B cell (primary cell): ENCODE data around the gene LRCH1. TPM values are rescaled to one million over a fixed set of nuclear protein-coding genes. Genes with fewer than 3 reads are reported as not detected.

Experiments
- ATAC-seq: fragments of 200-7000 bp; cut with Tn5 transposase; one replicate; pipeline ENCODE4 v1.10.0; 2021; ENCODE audit warnings: low read depth, mild to moderate bottlenecking, moderate number of reproducible peaks, moderate library complexity
- CTCF ChIA-PET: fragments of 350-600 bp; sonication (Branson Sonifier 250); formaldehyde crosslinking; loops from one replicate; lab custom pipeline; 2021; ENCODE audit warnings: antibody characterized with exemption, inconsistent platforms; lab: Charles Lee
- POLR2A ChIA-PET: fragments of 350-600 bp; sonication (Branson Sonifier 250); formaldehyde crosslinking; loops from one replicate; lab custom pipeline; 2021; ENCODE audit warnings: antibody characterized with exemption; lab: Charles Lee
- DNase-seq: peaks from one replicate; pipeline ENCODE4 v3.0.0; 2013
- H2AFZ ChIP-seq: 2 replicates; pipeline ENCODE4 v1.6.1; 2012; ENCODE audit warnings: mild to moderate bottlenecking, low read depth, low read length; ENCODE audit not compliant: insufficient read depth, poor library complexity, severe bottlenecking
- H3K27ac ChIP-seq, 2 donors: 1 replicate in 1 of 2; 2 replicates in 1 of 2; pipeline ENCODE4 v1.5.1; 2012 to 2013; ENCODE audit warnings: low read length in 2 of 2, mild to moderate bottlenecking in 2 of 2, moderate library complexity in 1 of 2
- H3K27me3 ChIP-seq, 4 experiments: fragments of 200-600 bp in 1 of 4; sonication (generic) in 1 of 4; replicated peaks in 1 of 4; 1 replicate in 2 of 4; 2 replicates in 2 of 4; pipeline versions ENCODE4 v1.6.1 to v1.7.0; 2013 to 2016; ENCODE audit warnings: low read length in 3 of 4, mild to moderate bottlenecking in 2 of 4, mixed read lengths in 1 of 4, moderate library complexity in 1 of 4; ENCODE audit not compliant: insufficient read depth in 4 of 4, control insufficient read depth in 3 of 4; ENCODE audit errors: control extremely low read depth in 1 of 4
- H3K36me3 ChIP-seq, 2 experiments: replicated peaks in 1 of 2; 1 replicate in 1 of 2; 2 replicates in 1 of 2; pipeline versions ENCODE4 v1.6.1 to v1.7.1; 2013; ENCODE audit warnings: low read length in 1 of 2; ENCODE audit not compliant: insufficient read depth in 2 of 2, control insufficient read depth in 1 of 2; ENCODE audit errors: control extremely low read depth in 1 of 2, extremely low read depth in 1 of 2
- H3K4me1 ChIP-seq, 2 donors: fragments of 200-600 bp in 1 of 2; sonication (generic) in 1 of 2; 1 replicate in 1 of 2; 2 replicates in 1 of 2; pipeline versions ENCODE4 v1.5.1 to v1.6.1; 2013 to 2017; ENCODE audit warnings: low read length in 2 of 2; ENCODE audit not compliant: control insufficient read depth in 2 of 2, insufficient read depth in 2 of 2
- H3K4me2 ChIP-seq: replicated peaks from 2 replicates; pipeline ENCODE3; 2012; ENCODE audit warnings: mild to moderate bottlenecking, low read depth, low read length; ENCODE audit not compliant: poor library complexity, severe bottlenecking
- H3K4me3 ChIP-seq, 5 experiments: fragments of 200-600 bp in 1 of 5; sonication (generic) in 1 of 5; 1 replicate in 3 of 5; 2 replicates in 2 of 5; pipeline versions ENCODE4 v1.5.1 to v1.7.0; 2011 to 2016; ENCODE audit warnings: low read length in 4 of 5, mild to moderate bottlenecking in 4 of 5, low read depth in 2 of 5, control low read depth in 1 of 5, moderate library complexity in 1 of 5; ENCODE audit not compliant: insufficient read depth in 1 of 5; ENCODE audit errors: control extremely low read depth in 1 of 5, extremely low read depth in 1 of 5
- H3K79me2 ChIP-seq: fragments of 200-600 bp; sonication (generic); one replicate; pipeline ENCODE4 v1.6.0; 2016; ENCODE audit warnings: low read length; ENCODE audit not compliant: control insufficient read depth, insufficient read depth
- H3K9ac ChIP-seq: fragments of 200-600 bp; sonication (generic); 2 replicates; pipeline ENCODE4 v1.6.1; 2017; ENCODE audit warnings: mild to moderate bottlenecking, low read length, moderate library complexity
- H3K9me3 ChIP-seq, 3 donors: one replicate each; pipeline versions ENCODE4 v1.6.1 to v1.7.1; 2013; ENCODE audit warnings: low read length in 2 of 3; ENCODE audit not compliant: control insufficient read depth in 2 of 3, insufficient read depth in 1 of 3; ENCODE audit errors: control extremely low read depth in 1 of 3
- H4K20me1 ChIP-seq: 2 replicates; pipeline ENCODE4 v1.6.0; 2012; ENCODE audit warnings: mild to moderate bottlenecking, low read length; ENCODE audit not compliant: insufficient read depth, control insufficient read depth, poor library complexity, severe bottlenecking
- H3K27ac Mint-ChIP-seq: one replicate; pipeline ENCODE4 v1.8.0; 2021; ENCODE audit warnings: mixed read lengths
- H3K27me3 Mint-ChIP-seq: one replicate; pipeline ENCODE4 v1.8.0; 2021; ENCODE audit warnings: mixed read lengths
- H3K4me1 Mint-ChIP-seq: one replicate; pipeline ENCODE4 v1.8.0; 2021; ENCODE audit warnings: mixed read lengths
- H3K4me3 Mint-ChIP-seq: one replicate; pipeline ENCODE4 v1.8.0; 2021; ENCODE audit warnings: mixed read lengths
- H3K9me3 Mint-ChIP-seq: one replicate; pipeline ENCODE4 v1.8.0; 2022; ENCODE audit warnings: mixed read lengths; ENCODE audit not compliant: insufficient read depth
- CTCF ChIP-seq: fragments of 200-600 bp; IDR thresholded peaks from one replicate; pipeline ENCODE4 v1.8.0; 2022; ENCODE audit warnings: antibody characterized with exemption, mild to moderate bottlenecking
- EZH2 ChIP-seq: IDR thresholded peaks from 2 replicates; pipeline ENCODE4 v1.6.1; 2012; ENCODE audit warnings: borderline replicate concordance, low read depth, mild to moderate bottlenecking, moderate library complexity, low read length; ENCODE audit not compliant: insufficient read depth, poor library complexity, severe bottlenecking
- WGBS: methylation state at CpG from one replicate; pipeline ENCODE4 v1.1.5; 2013; ENCODE audit warnings: missing lambda C conversion rate; ENCODE audit not compliant: insufficient coverage; 5-methylcytosine and 5-hydroxymethylcytosine counted together
- intact Hi-C: fragments of 100-400 bp; cut with micrococcal nuclease; formaldehyde crosslinking; loops from one replicate; pipeline ENCODE4 v1.10.0; 2022
- polyA plus RNA-seq: library from polyadenylated mRNA; depleted of rRNA; stranded (reverse); fragments of >200 nt; gene quantifications from 2 replicates; pipeline ENCODE4 v1.2.3, GENCODE V29; 2012
- total RNA-seq, 2 donors: library from RNA; stranded (reverse); fragments of 120-200 nt in 1 of 2; gene quantifications; 1 replicate in 1 of 2; 2 replicates in 1 of 2; pipeline versions ENCODE4 v1.2.3 to v1.2.4, GENCODE V29; 2013 to 2022

LRCH1 gene
- total and polyA plus RNA-seq, 2 donors (not counting 1 experiment from before 2014, with no cell fraction given): 13.0 to 50.3 TPM

DNA sequence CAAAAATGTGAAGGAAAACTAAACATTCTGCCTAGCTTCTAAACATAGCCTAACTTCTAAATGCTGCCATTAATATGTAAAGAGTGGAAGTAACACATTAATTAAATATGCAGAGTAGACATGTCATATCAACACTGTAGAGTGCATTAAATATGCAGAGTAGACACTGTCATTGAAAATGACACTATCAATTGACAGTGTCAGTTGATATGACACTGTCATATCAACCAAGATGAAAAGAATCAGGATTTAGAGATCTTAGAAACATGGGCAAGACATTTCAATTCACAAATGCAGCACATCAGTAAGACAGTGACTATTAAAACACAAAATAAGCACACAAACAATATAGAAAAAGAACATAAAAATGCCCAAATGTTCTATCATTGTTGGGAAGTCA, 218.7 kb downstream of the LRCH1 start:
- CTCF ChIA-PET: interaction anchor here (0.7 kb wide), 1 partner anchor 183 kb away, joined by 4 read pairs; no protein-coding TSS in a partner anchor
- peaks cover 2% of the 10 kb centered on the region for H3K9me3 Mint-ChIP-seq

GRCh38 chr13:46773541-46773940, 220.6 kb downstream of the LRCH1 start:
- no peak overlapping the region for H2AFZ ChIP-seq
- ATAC-seq: no peak
- H4K20me1 ChIP-seq: no peaks in the 10 kb centered on the region
- Mint-ChIP-seq H3K4me3 (no peak overlapping the region), H3K27me3 (no peaks in the 10 kb centered on the region), H3K27ac (no peak overlapping the region), H3K4me1 (no peaks in the 10 kb centered on the region), H3K9me3 (peaks cover 2% of the 10 kb centered on the region)
- H3K36me3 ChIP-seq: peaks cover 7 to 44% of the 10 kb centered on the region in 2 experiments
- H3K27ac ChIP-seq: no peak overlapping the region
- H3K9ac ChIP-seq: no peak overlapping the region
- H3K27me3 ChIP-seq: no peaks in the 10 kb centered on the region
- H3K4me1 ChIP-seq: no peaks in the 10 kb centered on the region
- H3K4me2 ChIP-seq: no peak overlapping the region
- DNase-seq: no peak
- H3K9me3 ChIP-seq: peaks cover 0 to 4% (median 0%) of the 10 kb centered on the region in 3 donors
- no CpG with 5 or more reads among the region's 2 CpGs for WGBS
- POLR2A ChIA-PET: no interaction called here
- CTCF ChIA-PET: no interaction called here
- no peak overlapping the region for H3K4me3 ChIP-seq
- intact Hi-C loops: no loop called here
- TF ChIP-seq EZH2 (no peak), CTCF (no peak)
- H3K79me2 ChIP-seq: no peaks in the 10 kb centered on the region

More for the DNA sequence above, 218.7 kb downstream of the LRCH1 start:
- Histone ChIP-seq H3K4me3 (no peak overlapping the region), H3K27me3 (no peaks in the 10 kb centered on the region), H3K36me3 (peaks cover 5 to 36% of the 10 kb centered on the region in 2 experiments), H2AFZ (no peak overlapping the region), H3K4me1 (no peaks in the 10 kb centered on the region), H3K27ac (no peak overlapping the region), H3K9ac (no peak overlapping the region), H3K4me2 (no peak overlapping the region), H3K79me2 (no peaks in the 10 kb centered on the region), H3K9me3 (peaks cover 0 to 4% (median 0%) of the 10 kb centered on the region in 3 donors), H4K20me1 (no peaks in the 10 kb centered on the region)
- Mint-ChIP-seq H3K4me1 (no peaks in the 10 kb centered on the region), H3K27ac (no peak overlapping the region), H3K27me3 (no peaks in the 10 kb centered on the region), H3K4me3 (no peak overlapping the region)
- no peak for DNase-seq
- no peak for TF ChIP-seq CTCF
- TF ChIP-seq EZH2: no peak
- intact Hi-C loops: no loop called here
- POLR2A ChIA-PET: no interaction called here
- ATAC-seq: no peak
